HL-60/S4 (cell line): Measurements from ENCODE around the gene MAPKAP1.

ENCODE experiments used
- in situ Hi-C: fragments of 300-500 bp; cut with MboI; formaldehyde crosslinking; loops from 2 replicates; pipeline ENCODE4 v1.14.3; 2022; ENCODE audit warnings: low sequenced_read_pairs

Gene MAPKAP1

GRCh38 chr9:125544988-125545651, 161.9 kb downstream of the MAPKAP1 start:
- in situ Hi-C loops = no loop called here

- in situ Hi-C loops = no loop called here
Observed at GRCh38 chr9:125544484-125544883, 162.5 kb downstream of the MAPKAP1 start.

- in situ Hi-C loops = no loop called here
Observed at GRCh38 chr9:125541840-125542243, 165.2 kb downstream of the MAPKAP1 start.

DNA sequence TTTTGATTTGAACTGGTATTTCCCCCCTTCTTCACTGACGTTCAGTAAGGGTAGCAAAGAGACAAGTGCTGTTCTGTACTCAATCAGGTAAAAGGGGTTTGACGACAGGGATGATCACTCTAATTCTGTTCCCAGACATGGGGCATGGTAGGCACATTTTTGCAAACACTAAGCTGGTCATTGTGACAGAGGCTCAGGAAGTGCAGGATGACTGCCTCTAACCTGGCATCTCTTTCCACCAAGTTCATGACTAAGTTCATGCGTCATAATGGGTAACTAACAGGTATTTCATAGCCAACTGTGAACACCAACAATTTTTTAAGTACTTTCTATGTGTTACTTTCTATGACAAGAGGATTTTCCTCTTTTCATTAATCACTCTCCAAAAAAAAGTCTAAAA, 166.5 kb downstream of the MAPKAP1 start:
- in situ Hi-C loops = no loop called here

- in situ Hi-C loops = no loop called here
Observed at GRCh38 chr9:125538092-125538473, 168.9 kb downstream of the MAPKAP1 start.

DNA sequence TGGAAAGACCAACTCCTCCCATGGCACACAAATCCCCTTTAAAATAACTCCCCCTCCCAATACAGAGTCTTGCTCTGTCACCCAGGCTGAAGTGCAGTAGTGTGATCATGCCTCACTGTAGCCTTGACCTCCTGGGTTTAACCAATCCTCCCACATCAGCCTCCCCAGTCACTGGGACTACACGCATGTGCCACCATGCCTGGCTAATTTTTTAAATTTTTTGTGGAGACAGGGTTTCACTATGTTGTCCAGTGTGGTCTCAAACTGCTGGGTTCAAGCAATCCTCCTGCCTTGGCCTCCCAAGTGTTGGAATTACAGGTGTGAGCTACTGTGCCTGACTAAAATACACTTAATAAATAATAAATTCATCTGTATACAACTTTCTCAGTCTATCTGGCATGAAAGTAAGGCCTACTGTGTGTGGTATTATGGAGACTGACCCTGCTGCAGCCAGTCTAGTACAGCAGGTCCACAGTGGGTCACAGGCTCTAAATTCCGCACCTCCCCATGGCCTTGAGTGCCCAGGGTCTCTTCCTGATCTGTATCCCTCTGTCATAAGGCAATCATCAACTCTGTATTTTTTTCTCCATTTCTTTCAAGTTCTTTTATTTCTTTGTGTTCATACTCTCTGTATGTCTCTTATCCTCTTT, 169.4 kb downstream of the MAPKAP1 start:
- in situ Hi-C loops = no loop called here

GRCh38 chr9:125536776-125537175, 170.2 kb downstream of the MAPKAP1 start:
- in situ Hi-C loops = no loop called here

GRCh38 chr9:125536167-125536772, 170.7 kb downstream of the MAPKAP1 start:
- in situ Hi-C loops = no loop called here

GRCh38 chr9:125534971-125535701, 171.9 kb downstream of the MAPKAP1 start:
- in situ Hi-C loops = no loop called here

- in situ Hi-C loops = no loop called here
Observed at GRCh38 chr9:125532812-125533594, 174.0 kb downstream of the MAPKAP1 start.

- in situ Hi-C loops = no loop called here
Observed at GRCh38 chr9:125532412-125532811, 174.6 kb downstream of the MAPKAP1 start.

DNA sequence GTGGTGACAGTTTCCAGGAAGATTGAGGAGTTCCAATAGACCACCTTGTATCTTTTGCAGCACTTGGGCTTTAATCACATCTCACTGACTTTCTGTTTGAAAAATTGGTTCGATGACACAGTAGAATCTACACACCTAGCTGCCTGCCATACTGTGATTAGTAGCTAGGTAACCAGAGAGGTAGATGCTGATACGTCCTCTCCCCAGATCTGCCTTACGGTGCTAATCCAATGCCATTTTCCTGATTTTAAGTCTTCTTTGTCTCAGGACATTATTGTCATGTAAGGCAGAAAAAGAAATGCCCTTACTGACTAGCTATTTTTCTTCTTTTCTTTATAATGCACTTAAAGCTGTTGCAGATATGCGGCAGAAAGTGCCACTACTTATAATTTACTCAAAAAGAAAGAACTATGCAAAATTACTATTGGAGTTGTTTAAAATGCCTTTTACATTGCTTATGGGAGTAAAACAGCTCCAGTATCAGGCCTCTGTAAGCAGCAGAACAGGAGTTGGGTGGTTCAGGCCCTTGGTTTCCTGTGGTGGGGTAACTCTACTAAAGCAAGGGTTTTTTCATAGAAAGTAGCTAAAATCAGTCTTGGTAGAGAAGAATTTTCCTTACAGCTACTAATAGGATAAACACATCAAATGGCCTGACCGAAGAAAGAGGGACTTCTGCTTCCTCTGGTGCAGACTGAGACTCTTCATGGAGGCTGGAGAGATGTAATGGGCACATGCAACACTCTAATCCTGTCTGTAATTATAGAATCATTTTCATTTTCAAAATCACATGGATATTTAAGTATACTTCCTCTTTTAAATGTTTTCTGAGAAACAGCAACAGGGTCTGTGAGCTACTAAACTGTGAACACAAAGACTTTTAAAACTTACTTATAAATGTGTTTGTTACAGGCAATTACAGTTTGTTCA, 177.2 kb downstream of the MAPKAP1 start:
- in situ Hi-C loops = no loop called here

DNA sequence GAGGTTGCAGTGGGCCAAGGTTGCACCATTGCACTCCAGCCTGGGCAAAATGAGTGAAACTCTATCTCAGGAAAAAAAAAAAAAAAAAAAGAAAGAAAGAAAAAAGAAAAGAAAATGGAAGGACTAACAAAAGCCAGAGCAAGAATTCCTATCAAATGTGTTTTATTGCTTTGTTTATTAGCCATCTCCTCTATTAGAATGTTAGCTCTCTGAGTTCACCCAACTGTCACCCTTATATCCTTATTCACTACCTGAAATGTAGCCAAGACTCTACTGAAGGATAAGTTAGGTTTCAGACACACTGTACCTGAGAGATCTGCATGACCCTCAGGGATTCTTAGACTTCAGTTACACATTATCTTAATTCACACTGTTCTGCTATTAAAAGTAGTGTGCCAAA, 177.9 kb downstream of the MAPKAP1 start:
- in situ Hi-C loops = no loop called here

DNA sequence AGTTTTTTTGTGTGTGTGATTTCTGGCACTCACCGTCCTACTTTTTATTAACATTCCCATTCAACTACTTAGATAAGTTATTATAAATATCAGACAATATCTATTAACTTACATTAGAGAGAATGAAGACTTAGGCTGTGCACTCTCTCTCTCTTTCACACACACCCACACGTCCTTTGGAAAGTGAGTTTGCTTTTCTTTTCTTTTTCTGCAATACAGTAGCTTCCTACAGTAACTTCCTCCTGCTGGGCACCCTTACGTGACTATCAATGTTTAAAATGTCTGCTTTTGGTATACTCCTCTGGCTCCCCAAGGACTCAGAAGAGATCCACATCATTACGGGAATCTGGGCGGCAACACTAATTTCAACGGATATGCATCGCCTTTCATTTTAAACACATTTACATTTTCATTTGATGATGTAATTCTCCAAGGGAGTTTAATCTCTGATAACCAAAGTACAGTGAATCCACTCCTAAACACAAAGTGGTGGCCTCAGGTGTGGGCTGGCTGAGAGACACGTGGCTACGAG, 179.5 kb downstream of the MAPKAP1 start:
- in situ Hi-C loops = no loop called here

DNA sequence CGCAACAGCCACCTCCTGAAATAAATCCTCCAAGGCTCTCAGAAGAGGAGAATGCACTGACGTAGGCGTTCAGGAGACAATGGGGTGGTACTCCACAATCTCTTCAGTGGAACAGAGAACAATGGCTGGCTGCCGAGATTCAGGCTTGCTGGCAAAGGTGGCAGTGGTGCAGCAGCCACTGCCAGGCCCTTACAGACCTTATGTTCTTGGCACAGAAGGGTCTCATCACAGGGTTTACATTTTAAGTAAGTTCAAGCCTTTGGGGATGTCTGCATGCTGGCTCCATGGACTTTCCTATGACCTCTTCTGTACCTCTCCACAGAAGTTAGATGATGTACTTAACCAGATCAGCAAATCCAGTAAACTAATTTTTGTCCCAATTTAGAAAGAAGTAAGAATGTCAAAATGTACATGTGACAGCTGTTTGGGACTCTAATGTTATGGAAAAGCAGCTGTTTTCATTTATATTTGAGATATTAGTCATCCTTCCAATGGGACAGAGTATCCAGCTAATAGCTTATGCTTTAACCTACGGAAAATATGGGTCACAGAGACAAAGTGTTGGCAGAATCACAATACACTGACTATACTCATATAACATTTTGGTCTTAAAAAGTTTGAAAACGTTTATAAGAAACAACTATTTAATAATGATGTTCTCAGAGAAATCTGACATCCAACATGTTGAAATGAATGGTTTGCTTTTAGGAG, 180.9 kb downstream of the MAPKAP1 start:
- in situ Hi-C loops = no loop called here

- in situ Hi-C loops = no loop called here
Observed at GRCh38 chr9:125524583-125525355, 182.2 kb downstream of the MAPKAP1 start.

- in situ Hi-C loops = no loop called here
Observed at GRCh38 chr9:125523681-125524080, 183.3 kb downstream of the MAPKAP1 start.

- in situ Hi-C loops = no loop called here
Observed at GRCh38 chr9:125522328-125522725, 184.7 kb downstream of the MAPKAP1 start.
